GM18498 (cell line): ENCODE results near the gene ZDHHC24.

Source experiments
- ATAC-seq: cut with Tn5 transposase; IDR thresholded peaks from one replicate; pipeline ENCODE4 v1.9.1; 2021; ENCODE audit warnings: mild to moderate bottlenecking, moderate library complexity; ENCODE audit not compliant: unreplicated experiment

ZDHHC24 gene

DNA sequence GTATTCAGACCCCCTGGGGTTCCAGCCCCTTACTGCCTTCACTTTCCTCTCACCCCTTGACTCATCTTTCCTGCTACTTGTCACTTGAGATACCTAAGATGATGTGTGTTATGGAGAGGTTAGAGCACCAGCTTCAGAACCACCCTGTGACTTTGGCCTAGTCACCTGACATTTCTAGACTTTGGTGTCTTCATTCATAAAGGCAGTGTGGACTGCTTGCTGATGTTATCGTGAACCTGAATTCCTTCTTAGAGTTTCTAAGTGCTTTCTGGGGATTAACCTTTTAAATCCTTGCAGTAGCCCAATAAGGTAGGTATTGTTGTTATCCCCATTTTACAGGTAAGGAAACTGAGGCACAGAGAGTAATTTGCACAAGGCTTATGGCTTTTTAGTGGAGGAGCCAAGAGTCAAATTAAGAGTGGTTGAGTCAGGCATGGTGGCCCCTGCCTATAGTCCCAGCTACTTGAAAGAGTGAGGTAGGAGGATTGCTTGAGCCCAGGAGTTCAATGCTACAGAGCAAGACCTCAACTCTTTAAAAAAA, 40.5 kb downstream of the ZDHHC24 start:
- no peak for ATAC-seq

GRCh38 chr11:66498506-66498905, 47.3 kb downstream of the ZDHHC24 start:
- no peak for ATAC-seq

GRCh38 chr11:66497206-66497605, 48.6 kb downstream of the ZDHHC24 start:
- ATAC-seq, result no peak

DNA sequence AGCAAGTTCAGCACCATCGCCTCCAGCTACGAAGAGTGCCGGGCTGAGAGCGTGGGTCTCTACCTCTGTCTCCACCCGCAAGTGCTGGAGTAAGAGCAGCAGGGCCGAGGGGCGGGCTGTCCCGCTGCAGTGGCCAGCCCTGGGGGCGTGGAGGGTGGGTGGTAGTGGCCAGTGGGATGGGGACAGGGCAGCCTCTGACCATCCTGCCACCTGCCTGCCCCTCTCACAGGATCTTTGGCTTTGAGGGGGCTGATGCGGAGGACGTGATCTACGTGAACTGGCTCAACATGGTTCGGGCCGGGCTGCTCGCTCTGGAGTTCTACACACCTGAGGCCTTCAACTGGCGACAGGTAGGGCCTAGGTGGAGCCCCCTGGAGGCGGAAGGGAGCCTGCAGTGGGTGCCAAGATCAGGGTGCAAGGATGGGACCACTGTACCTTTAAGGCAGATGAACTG, 50.4 kb downstream of the ZDHHC24 start:
- no peak for ATAC-seq

GRCh38 chr11:66494935-66495334, 50.9 kb downstream of the ZDHHC24 start:
- no peak for ATAC-seq

GRCh38 chr11:66494458-66494857, 51.4 kb downstream of the ZDHHC24 start:
- no peak for ATAC-seq

DNA sequence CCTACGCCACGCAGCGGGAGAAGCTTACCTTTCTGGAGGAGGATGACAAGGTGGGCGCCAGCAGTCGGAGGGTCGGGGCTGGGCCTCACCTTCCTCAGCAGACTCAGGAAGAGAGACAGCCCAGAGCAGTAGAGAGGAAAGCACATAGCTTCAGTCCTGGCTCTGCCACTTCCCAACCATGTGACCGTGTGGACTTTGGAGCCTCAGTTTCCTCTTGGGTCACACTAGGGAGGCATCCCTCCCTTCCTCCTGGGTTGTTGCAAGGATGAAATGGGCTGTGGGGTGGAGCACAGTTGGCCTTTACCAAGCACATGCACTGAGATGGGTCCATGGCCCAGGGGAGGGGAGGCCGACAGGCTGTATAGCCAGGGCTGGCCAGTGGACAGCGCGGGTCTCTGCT, 52.7 kb downstream of the ZDHHC24 start:
- no peak for ATAC-seq

GRCh38 chr11:66492161-66492865, 53.5 kb downstream of the ZDHHC24 start:
- ATAC-seq, result no peak

DNA sequence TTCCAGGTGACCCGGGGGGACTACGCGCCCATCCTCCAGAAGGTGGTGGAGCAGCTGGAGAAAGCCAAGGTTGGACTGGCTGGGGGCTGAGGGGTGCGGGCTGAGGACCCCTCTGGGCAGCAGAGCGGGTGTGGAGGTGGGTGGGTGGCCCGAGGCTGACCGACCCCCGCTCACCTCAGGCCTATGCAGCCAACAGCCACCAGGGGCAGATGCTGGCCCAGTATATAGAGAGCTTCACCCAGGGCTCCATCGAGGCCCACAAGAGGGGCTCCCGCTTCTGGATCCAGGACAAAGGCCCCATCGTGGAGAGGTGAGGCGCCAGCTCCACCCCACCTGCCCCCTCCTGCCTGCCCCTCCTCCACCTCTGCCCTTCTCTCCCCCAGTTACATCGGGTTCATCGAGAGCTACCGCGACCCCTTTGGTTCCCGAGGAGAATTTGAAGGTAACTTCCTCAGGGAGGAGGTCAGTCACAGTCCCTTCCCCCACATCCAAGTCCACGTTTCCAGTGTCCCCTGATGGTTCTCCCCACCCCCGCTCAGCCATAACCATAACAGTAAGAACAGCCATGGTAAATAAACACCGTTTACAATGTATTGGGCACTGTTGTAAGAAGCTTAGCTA, 54.4 kb downstream of the ZDHHC24 start:
- ATAC-seq, result no peak

- ATAC-seq, result no peak
Measured at GRCh38 chr11:66489636-66490035, 56.2 kb downstream of the ZDHHC24 start.

DNA sequence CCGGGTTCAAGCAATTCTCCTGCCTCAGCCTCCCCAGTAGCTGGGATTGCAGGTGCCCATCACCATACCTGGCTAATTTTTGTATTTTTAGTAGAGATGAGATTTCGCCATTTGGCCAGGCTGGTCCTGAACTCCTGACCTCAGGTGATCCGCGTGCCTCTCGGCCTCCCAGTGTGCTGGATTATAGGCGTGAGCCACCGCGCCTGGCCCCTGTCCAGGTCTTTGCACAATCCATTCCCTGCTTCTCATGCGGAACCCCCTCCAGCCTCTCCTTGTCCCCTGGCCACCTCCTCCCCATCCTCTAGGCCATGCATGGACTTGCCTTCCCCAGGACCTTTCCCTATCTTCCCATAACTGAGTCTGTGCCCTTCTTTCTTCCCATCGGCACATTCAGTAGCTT, 56.9 kb downstream of the ZDHHC24 start:
- ATAC-seq, result no peak

DNA sequence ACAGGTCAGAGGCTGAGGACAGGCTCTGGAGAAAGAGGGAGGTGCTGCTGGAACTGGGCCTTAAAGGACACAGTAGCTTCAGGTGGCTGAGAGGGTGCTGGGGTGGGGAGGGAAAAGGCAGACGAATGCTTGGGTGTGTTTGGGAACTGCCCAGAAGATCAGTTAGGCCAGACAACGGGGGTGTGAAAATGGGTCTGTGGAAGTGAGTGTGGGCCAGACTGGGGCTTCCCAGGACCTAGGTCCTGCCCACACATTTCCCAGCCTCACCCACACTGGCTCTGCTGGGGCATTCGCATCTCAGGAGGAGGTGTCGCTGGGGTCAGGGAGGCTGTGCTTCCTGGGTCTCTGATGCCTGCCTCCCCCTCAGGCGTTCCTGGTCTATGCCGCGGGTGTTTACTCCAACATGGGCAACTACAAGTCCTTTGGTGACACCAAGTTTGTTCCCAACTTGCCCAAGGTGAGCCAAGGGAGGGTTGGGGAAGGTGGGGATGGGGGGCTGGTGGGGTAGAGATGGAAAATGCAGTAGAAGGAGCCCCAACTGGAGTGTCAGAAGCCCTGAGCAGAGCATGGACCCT, 61.0 kb downstream of the ZDHHC24 start:
- ATAC-seq, result no peak

- peak; percentile 86 for ATAC-seq
Measured at GRCh38 chr11:66480117-66480938, 65.5 kb downstream of the ZDHHC24 start, which contains the start of gene DPP3. Gene DPP3, plus strand, starts transcription at chr11:66480434. Its CDS starts 1,767 bp downstream, at chr11:66482201.

DNA sequence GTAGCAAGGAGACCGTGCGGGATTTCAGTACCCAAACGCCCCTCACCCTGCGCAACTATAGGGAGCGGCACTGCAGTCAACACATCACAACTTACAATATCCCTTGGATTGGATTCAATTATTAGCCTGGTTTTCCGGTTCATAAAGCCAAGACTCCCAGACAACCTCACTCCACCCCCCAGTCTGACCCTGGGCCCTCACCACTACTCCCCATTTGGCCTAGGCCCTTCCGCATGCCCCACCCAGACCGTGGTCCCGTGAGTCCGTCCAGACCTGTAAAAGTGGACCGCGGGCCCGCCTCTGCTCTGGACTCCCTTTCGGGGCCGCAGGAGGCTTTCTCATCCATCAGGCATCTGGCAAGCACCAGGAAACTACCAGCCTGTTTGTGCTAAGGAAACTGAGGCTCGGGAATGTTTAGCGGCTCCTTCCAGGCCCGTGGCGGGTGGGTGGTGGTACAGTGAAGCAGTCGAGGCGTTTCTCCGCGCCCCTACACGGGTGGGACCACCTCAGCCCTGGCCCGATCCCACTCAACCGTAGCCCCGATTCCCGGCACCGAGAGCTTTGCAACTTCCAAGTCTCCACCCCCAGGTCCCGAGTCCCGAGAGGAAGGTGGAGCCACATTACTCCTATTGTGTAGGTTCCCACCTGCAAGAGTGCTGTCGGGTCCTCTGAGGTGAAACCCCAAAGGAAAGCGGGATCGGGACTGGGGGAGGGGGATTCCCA, 66.3 kb downstream of the ZDHHC24 start:
- ATAC-seq, result no peak

DNA sequence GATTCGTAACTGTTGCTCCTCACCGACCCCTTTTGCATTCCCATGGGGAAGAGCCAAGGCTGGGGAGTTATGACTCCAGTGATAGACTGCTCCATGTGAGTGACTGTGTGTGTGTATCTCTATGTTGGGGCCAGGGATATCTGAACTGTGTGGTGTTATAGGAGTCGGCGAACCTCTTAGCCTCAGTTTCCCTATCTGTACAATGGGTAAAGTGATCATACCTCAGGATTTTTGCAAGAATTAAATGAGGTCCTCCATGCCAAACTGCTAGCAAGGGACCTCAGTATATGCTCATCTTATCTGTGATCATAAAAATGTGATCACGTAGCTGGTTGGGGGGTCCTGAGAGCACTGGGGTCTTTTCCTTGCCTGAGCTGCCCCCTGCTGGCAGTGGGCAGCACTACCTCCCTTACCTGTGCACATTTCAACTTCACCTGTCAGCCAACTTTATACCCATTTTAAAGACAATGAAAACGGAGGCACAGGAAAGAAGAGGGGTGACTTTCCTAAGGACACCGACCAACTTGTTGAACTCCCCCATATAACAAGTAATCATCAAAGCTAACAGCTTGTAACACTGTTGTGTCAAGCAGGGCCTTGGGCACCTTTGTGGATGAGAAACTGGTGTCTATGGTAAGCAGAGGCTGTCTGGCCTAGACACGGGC, 67.0 kb downstream of the ZDHHC24 start:
- ATAC-seq, result no peak

DNA sequence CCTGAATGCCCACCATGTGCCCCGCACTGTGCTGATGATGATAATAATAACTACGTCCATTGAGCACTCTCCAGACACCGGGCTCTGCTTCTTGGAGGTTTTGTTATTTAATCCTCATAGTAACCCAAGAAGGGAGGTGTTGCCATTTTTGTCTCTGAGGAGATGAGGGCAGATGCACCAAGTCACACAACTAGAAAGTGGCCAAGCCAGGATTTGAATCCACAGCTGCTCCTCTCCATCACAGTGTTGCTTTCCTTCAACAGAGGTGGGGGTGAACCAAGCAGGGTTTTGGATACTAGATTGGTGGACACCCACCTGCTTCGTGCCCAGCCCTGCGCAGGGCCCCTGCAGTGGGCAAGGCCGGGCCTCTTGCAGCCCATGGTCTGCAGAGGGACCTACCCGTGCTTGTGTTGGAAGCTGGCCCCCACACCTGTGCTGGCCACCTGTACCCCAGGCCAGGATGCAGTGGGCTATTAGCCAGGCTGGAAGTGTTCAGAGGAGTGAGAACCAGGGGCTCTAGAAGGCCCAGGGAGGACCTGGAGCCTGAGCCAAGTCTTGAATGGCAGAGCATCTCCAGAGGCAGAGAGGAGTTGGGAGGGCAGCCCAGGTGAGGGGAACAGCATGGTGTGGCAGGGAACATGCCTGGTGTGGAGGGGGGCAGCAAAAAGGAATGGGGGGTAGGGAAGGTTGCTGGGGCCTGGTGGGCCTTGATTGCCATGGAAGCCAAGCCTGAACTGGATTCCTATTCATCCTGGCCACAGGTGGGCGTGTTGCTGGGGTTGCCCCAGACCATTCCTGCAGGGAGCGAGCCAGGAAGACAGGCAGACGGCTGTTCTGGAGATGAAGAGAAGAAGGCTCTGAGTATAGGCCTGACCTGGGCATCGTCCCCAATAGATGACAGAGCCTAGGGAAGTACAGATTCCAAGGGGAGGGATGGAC, 68.3 kb downstream of the ZDHHC24 start:
- ATAC-seq, result no peak

DNA sequence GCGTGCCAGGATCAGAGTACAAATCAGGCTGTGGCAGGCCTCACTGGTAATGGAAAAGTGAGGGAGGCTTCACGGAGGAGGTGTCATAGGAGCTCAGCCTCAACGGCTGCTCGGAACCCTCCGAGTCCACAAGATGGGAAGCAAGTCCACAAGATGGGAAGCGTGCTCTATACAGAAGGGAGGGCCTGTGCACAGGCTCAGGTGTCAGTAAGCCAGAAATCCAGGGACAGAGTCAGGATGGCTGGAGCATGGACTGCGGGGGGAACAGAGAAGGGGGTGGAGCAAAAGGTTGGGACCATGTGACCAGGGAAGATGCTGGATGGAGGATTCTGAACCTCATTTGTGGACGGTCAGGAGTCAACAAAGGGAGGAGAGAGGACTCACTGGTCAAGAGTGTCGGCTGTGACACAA, 69.0 kb downstream of the ZDHHC24 start:
- ATAC-seq, result no peak

GRCh38 chr11:66476173-66476840, 69.5 kb downstream of the ZDHHC24 start:
- ATAC-seq, result no peak
